ENCODE results near the gene KAT6B. TPM values are rescaled to one million over a fixed set of nuclear protein-coding genes. Genes with fewer than 3 reads are reported as not detected.

KAT6B gene
- total RNA-seq, 4 donors from 2014 or later = 12.0 to 37.7 (median 21.6) TPM

GRCh38 chr10:74949843-74950765 is 123.7 kb downstream of the KAT6B start:
- H3K36me3 ChIP-seq = no peaks in the 10 kb centered on the region
- peaks cover 48 to 50% of the 10 kb centered on the region in 2 donors for H3K4me1 ChIP-seq
- H3K9me3 ChIP-seq = no peaks in the 10 kb centered on the region
- ATAC-seq = peak in 1 of 2 donors; percentile 72
- H3K27me3 ChIP-seq = no peaks in the 10 kb centered on the region
- in situ Hi-C loops (cut with MboI; ENCODE audit: low sequenced_read_pairs in 4 of 4) (no loop called here), intact Hi-C loops (cut with DNase I; ENCODE audit: low total_unique reads) (no loop called here)
- TF ChIP-seq CTCF (IDR thresholded peaks at IDR 0.05 in 4 of 5, conservative IDR thresholded peaks at IDR 0.05 in 1 of 5) (no peak), POLR2A (IDR thresholded peaks at IDR 0.05) (no peak)
- peak overlapping the region in 3 of 4 donors; percentile 10 to 25 (median 18) for H3K27ac ChIP-seq
- H3K4me3 ChIP-seq = no peak overlapping the region
- DNase-seq = no peak

GRCh38 chr10:74953214-74953613 is 126.8 kb downstream of the KAT6B start:
- Histone ChIP-seq H3K9me3 (no peaks in the 10 kb centered on the region), H3K36me3 (no peaks in the 10 kb centered on the region), H3K27ac (no peak overlapping the region), H3K27me3 (no peaks in the 10 kb centered on the region), H3K4me1 (peaks cover 37 to 47% of the 10 kb centered on the region in 2 donors), H3K4me3 (no peak overlapping the region)
- no peak for TF ChIP-seq POLR2A (IDR thresholded peaks at IDR 0.05)
- no peak for TF ChIP-seq CTCF (IDR thresholded peaks at IDR 0.05 in 4 of 5, conservative IDR thresholded peaks at IDR 0.05 in 1 of 5)
- intact Hi-C loops (cut with DNase I; ENCODE audit: low total_unique reads) (no loop called here), in situ Hi-C loops (cut with MboI; ENCODE audit: low sequenced_read_pairs in 4 of 4) (no loop called here)
- ATAC-seq = peak in 1 of 2 donors; percentile 43
- no peak for DNase-seq

GRCh38 chr10:74955796-74956195 is 129.4 kb downstream of the KAT6B start:
- Histone ChIP-seq H3K4me1 (peaks cover 15 to 26% of the 10 kb centered on the region in 2 donors), H3K4me3 (no peak overlapping the region), H3K27ac (no peak overlapping the region), H3K36me3 (no peaks in the 10 kb centered on the region), H3K27me3 (no peaks in the 10 kb centered on the region), H3K9me3 (no peaks in the 10 kb centered on the region)
- DNase-seq (no peak), ATAC-seq (no peak)
- intact Hi-C loops (cut with DNase I; ENCODE audit: low total_unique reads) = no loop called here
- TF ChIP-seq CTCF (IDR thresholded peaks at IDR 0.05 in 4 of 5, conservative IDR thresholded peaks at IDR 0.05 in 1 of 5) (no peak), POLR2A (IDR thresholded peaks at IDR 0.05) (no peak)
- in situ Hi-C loops (cut with MboI; ENCODE audit: low sequenced_read_pairs in 4 of 4) = no loop called here

- no peak for DNase-seq
- ATAC-seq = no peak
- H3K9me3 ChIP-seq = no peaks in the 10 kb centered on the region
- no peak overlapping the region for H3K27ac ChIP-seq
- TF ChIP-seq CTCF (IDR thresholded peaks at IDR 0.05 in 4 of 5, conservative IDR thresholded peaks at IDR 0.05 in 1 of 5) (no peak), POLR2A (IDR thresholded peaks at IDR 0.05) (no peak)
- peaks cover 12 to 26% of the 10 kb centered on the region in 2 donors for H3K4me1 ChIP-seq
- H3K36me3 ChIP-seq = no peaks in the 10 kb centered on the region
- in situ Hi-C loops (cut with MboI; ENCODE audit: low sequenced_read_pairs in 4 of 4) = no loop called here
- intact Hi-C loops (cut with DNase I; ENCODE audit: low total_unique reads) = no loop called here
- no peak overlapping the region for H3K4me3 ChIP-seq
- no peaks in the 10 kb centered on the region for H3K27me3 ChIP-seq
Observed at GRCh38 chr10:74956555-74957111, 130.2 kb downstream of the KAT6B start.
